GM12878 (cell line): ENCODE measurements around the gene CFAP70. TPM values are rescaled to one million over a fixed set of nuclear protein-coding genes. Genes with fewer than 3 reads are reported as not detected.
"Not testable (repeated sequence)": the region's sequence is repeated elsewhere in the genome, so short reads cannot be mapped to it uniquely, and the experiment has no call there.

Experiments used
- ATAC-seq: fragments of 200-7000 bp; cut with Tn5 transposase; 3 replicates; pipeline ENCODE4 v1.9.1; 2020; ENCODE audit warnings: mild to moderate bottlenecking, moderate library complexity
- BruUV-seq: library from RNA; stranded (reverse); fragments of 400-500 nt; replicated peaks from 2 replicates; lab custom pipeline; 2021; lab: Mats Ljungman, UMichigan
- CTCF ChIA-PET: fragments of 300-600 bp; sonication (Branson Sonifier 250); formaldehyde crosslinking; extraction: SDS; loops from one replicate; lab custom pipeline; 2021; ENCODE audit warnings: inconsistent platforms; lab: Yijun Ruan, JAX
- POLR2A ChIA-PET: fragments of 350-600 bp; formaldehyde crosslinking; extraction: SDS; loops from one replicate; lab custom pipeline; 2021; ENCODE audit warnings: inconsistent platforms; lab: Charles Lee
- RAD21 ChIA-PET: fragments of 300-600 bp; sonication (Branson Sonifier 250); formaldehyde crosslinking; loops from one replicate; lab custom pipeline; 2023; ENCODE audit warnings: antibody characterized with exemption; ENCODE audit not compliant: unreplicated experiment; lab: Charles Lee
- SMC1A ChIA-PET: fragments of 300-600 bp; sonication (Branson Sonifier 250); formaldehyde crosslinking; loops from one replicate; lab custom pipeline; 2023; ENCODE audit not compliant: unreplicated experiment, uncharacterized antibody; lab: Charles Lee
- DNase-seq: peaks from one replicate; pipeline ENCODE4 v3.0.0-alpha.2; 2011; ENCODE audit warnings: low read depth, low spot score
- FAIRE-seq: peaks from 3 replicates; lab custom pipeline; 2011; peaks lifted over from hg19 to GRCh38; lab: Jason Lieb, UNC
- H2AFZ ChIP-seq: 2 replicates; pipeline ENCODE4 v1.6.0; 2011; ENCODE audit warnings: low read depth, low read length, control low read depth; ENCODE audit not compliant: control insufficient read depth
- H3K27ac ChIP-seq: 2 replicates; pipeline ENCODE4 v1.5.1; 2011; ENCODE audit warnings: control low read depth; ENCODE audit not compliant: control insufficient read depth, insufficient read depth
- H3K27me3 ChIP-seq, 2 experiments: replicated peaks in 1 of 2; 2 replicates each; pipeline versions ENCODE4 v1.6.0 to v1.6.1; 2011; ENCODE audit warnings: low read length in 1 of 2; ENCODE audit not compliant: control insufficient read depth in 2 of 2, insufficient read depth in 2 of 2
- H3K36me3 ChIP-seq, 2 experiments: 2 replicates each; pipeline ENCODE4 v1.5.1; 2011; ENCODE audit warnings: low read length in 1 of 2; ENCODE audit not compliant: control insufficient read depth in 2 of 2, insufficient read depth in 2 of 2
- H3K4me1 ChIP-seq: 2 replicates; pipeline ENCODE4 v1.6.1; 2011; ENCODE audit warnings: mild to moderate bottlenecking, low read length, moderate library complexity, mixed read lengths; ENCODE audit not compliant: control insufficient read depth, insufficient read depth
- H3K4me2 ChIP-seq: 2 replicates; pipeline ENCODE4 v1.6.0; 2011; ENCODE audit warnings: control low read depth; ENCODE audit not compliant: control insufficient read depth, insufficient read depth
- H3K4me3 ChIP-seq: fragments of 200-600 bp; sonication (generic); 2 replicates; pipeline ENCODE4 v1.5.1; 2016
- H3K79me2 ChIP-seq: 2 replicates; pipeline ENCODE4 v1.6.0; 2011; ENCODE audit warnings: low read length; ENCODE audit not compliant: control insufficient read depth, insufficient read depth
- H3K9ac ChIP-seq: 2 replicates; pipeline ENCODE4 v1.8.0; 2011; ENCODE audit warnings: low read length, control low read depth, mixed read lengths; ENCODE audit not compliant: control insufficient read depth, insufficient read depth
- H3K9me3 ChIP-seq: replicated peaks from 3 replicates; pipeline ENCODE4 v1.5.1; 2011; ENCODE audit warnings: mild to moderate bottlenecking, low read length; ENCODE audit not compliant: control insufficient read depth, insufficient read depth
- H4K20me1 ChIP-seq: 2 replicates; pipeline ENCODE4 v1.6.0; 2011; ENCODE audit not compliant: control insufficient read depth, insufficient read depth
- BCL11A ChIP-seq: IDR thresholded peaks from 2 replicates; pipeline ENCODE4 v1.6.1; 2011; ENCODE audit warnings: low read depth, low read length
- CUX1 ChIP-seq: IDR thresholded peaks from 2 replicates; pipeline ENCODE4 v1.6.1; 2012; ENCODE audit warnings: improper control_type of control experiment, low read depth, low read length; ENCODE audit not compliant: insufficient replicate concordance
- KDM1A ChIP-seq: fragments of 200-600 bp; sonication (generic); IDR thresholded peaks from 2 replicates; pipeline ENCODE4 v1.6.1; 2016; ENCODE audit warnings: borderline replicate concordance
- MYC ChIP-seq: IDR thresholded peaks from 2 replicates; pipeline ENCODE4 v1.6.1; 2011; ENCODE audit warnings: mild to moderate bottlenecking, low read length, moderate library complexity, inconsistent platforms; ENCODE audit not compliant: insufficient read depth, insufficient replicate concordance, insufficient read length, severe bottlenecking
- PKNOX1 ChIP-seq: fragments of 450-650 bp; IDR thresholded peaks from 2 replicates; pipeline ENCODE4 v1.6.1; 2016; ENCODE audit warnings: mild to moderate bottlenecking
- ZBTB11 ChIP-seq: fragments of 450-650 bp; formaldehyde crosslinking; IDR thresholded peaks from 2 replicates; pipeline ENCODE4 v1.5.0; 2022; ENCODE audit warnings: mild to moderate bottlenecking, missing genetic modification characterization
- WGBS: methylation state at CpG from one replicate; pipeline ENCODE4 v1.1.6; 2016; ENCODE audit warnings: low lambda C conversion rate; ENCODE audit not compliant: insufficient replicate concordance, insufficient coverage; ENCODE audit errors: missing lambda C conversion rate; 5-methylcytosine and 5-hydroxymethylcytosine counted together
- in situ Hi-C: fragments of 300-500 bp; cut with MboI; formaldehyde crosslinking; loops from 9 replicates; pipeline ENCODE4 v1.14.3; 2018; ENCODE audit warnings: mixed read lengths
- intact Hi-C: fragments of 100-400 bp; cut with micrococcal nuclease; formaldehyde crosslinking; loops from one replicate; pipeline ENCODE4 v1.14.2; 2022; ENCODE audit not compliant: unreplicated experiment
- polyA plus RNA-seq, 11 experiments: library from polyadenylated mRNA; depleted of rRNA in 4 of 11; unstranded in 6 of 11; stranded (reverse) in 5 of 11; fragments of >200 nt; fragmentation: Nextera tagmentation in 4 of 11; fragmentation: Illumina TruSeq in 1 of 11; extraction: Ambion mirVana in 4 of 11; extraction: Trizol in 1 of 11; gene quantifications; 1 replicate in 1 of 11; 2 replicates in 10 of 11; pipeline versions ENCODE4 v1.2.1 to v1.2.3, GENCODE V29; 2011 to 2016; ENCODE audit warnings: inconsistent platforms in 2 of 11, missing spikeins in 2 of 11, low read depth in 1 of 11
- total RNA-seq, 4 experiments: library from RNA; depleted of rRNA in 3 of 4; stranded (reverse); fragments of >200 nt in 3 of 4; fragmentation: Illumina TruSeq in 1 of 4; extraction: Trizol in 1 of 4; gene quantifications; 2 replicates each; pipeline versions ENCODE4 v1.2.1 to v1.2.3, GENCODE V29; 2013 to 2021

Gene CFAP70
- total and polyA plus RNA-seq, 10 of the 15 experiments (the other 5 are each of a cell fraction or from before 2014, with no cell fraction given) = 0.21 to 1.1 (median 0.42) TPM

- TF ChIP-seq MYC = no peak
- no peak for TF ChIP-seq KDM1A
- no peak for TF ChIP-seq ZBTB11 (CRISPR knock-in tag)
- TF ChIP-seq BCL11A = no peak
- no peak for TF ChIP-seq CUX1
- no peak for TF ChIP-seq PKNOX1
These were observed 97.2 kb downstream of the CFAP70 start (continued) for GRCh38 chr10:73261362-73261995.

GRCh38 chr10:73258612-73259011, 100.1 kb downstream of the CFAP70 start:
- H3K27ac ChIP-seq, H3K4me1 ChIP-seq, H3K4me3 ChIP-seq, FAIRE-seq, H2AFZ ChIP-seq, SMC1A ChIA-PET, ATAC-seq, H3K9me3 ChIP-seq, RAD21 ChIA-PET, H3K9ac ChIP-seq, POLR2A ChIA-PET, DNase-seq, intact Hi-C loops, H4K20me1 ChIP-seq, H3K36me3 ChIP-seq, H3K27me3 ChIP-seq, BruUV-seq, H3K79me2 ChIP-seq, H3K4me2 ChIP-seq: not testable (repeated sequence)
- in situ Hi-C loops = loop anchor here (5.0 kb wide), 1 partner anchor 384 kb away; the partner anchor contains the start of gene MYOZ1
- 84% methylated on average over 10 of the region's 10 CpGs for WGBS
- CTCF ChIA-PET = interaction anchor here (3.1 kb wide), 1 partner anchor 385 kb away, joined by 8 read pairs; no protein-coding TSS in a partner anchor
